ENCODE data around the gene WDR82. TPM values are rescaled to one million over a fixed set of nuclear protein-coding genes. Genes with fewer than 3 reads are reported as not detected.

WDR82 gene
- total RNA-seq, 1 donor, result 58.3 TPM

DNA sequence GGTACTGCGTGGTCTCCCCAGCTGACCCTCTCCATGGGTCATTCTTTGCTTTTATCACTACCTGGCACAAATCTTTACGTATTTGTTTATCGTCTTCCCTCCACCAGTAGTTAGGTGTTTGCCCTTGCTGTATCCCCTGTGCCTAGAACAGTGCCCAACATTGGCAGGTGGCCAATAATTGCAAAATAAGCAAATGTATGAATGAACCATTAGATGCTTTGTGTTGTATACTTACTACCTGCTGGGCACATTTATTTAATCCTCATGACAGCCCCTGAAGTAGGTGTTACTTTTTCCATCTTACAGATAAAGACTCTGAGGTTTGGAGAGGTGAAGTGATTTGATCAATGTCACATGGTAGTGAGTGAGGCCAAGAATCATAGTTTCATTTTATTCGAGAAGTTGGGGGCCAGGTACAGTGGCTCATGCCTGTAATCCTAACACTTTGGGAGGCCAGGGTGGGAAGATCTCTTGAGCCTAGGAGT lies 37.5 kb downstream of the WDR82 start:
- Histone ChIP-seq H3K27ac (ENCODE audit: low read depth, low read length) (peak overlapping the region; percentile 84), H3K27me3 (ENCODE audit: insufficient read depth, low read length) (no peaks in the 10 kb centered on the region), H3K79me2 (ENCODE audit: insufficient read depth, low read length) (peaks cover 28% of the 10 kb centered on the region), H3K4me3 (ENCODE audit: insufficient read depth, low read length) (no peak overlapping the region), H4K20me1 (ENCODE audit: insufficient read depth, low read length) (peaks cover 14% of the 10 kb centered on the region), H3K4me2 (ENCODE audit: insufficient read depth, low read length) (no peak overlapping the region), H3K4me1 (ENCODE audit: insufficient read depth, low read length) (peaks cover 48% of the 10 kb centered on the region), H3K36me3 (ENCODE audit: insufficient read depth, low read length) (no peaks in the 10 kb centered on the region), H2AFZ (ENCODE audit: low read length) (no peak overlapping the region), H3K9me3 (ENCODE audit: low read depth, low read length) (no peaks in the 10 kb centered on the region)
- no peak for TF ChIP-seq CTCF (IDR thresholded peaks at IDR 0.05; ENCODE audit: extremely low read depth, low read depth, low read length)
- no peak for DNase-seq (ENCODE audit: insufficient read length, low spot score, missing footprints)

GRCh38 chr3:52240059-52240885 lies 38.2 kb downstream of the WDR82 start:
- Histone ChIP-seq H3K79me2 (ENCODE audit: insufficient read depth, low read length) (peaks cover 35% of the 10 kb centered on the region), H3K27me3 (ENCODE audit: insufficient read depth, low read length) (no peaks in the 10 kb centered on the region), H3K27ac (ENCODE audit: low read depth, low read length) (peak overlapping the region; percentile 84), H3K4me2 (ENCODE audit: insufficient read depth, low read length) (peak overlapping the region; percentile 99), H2AFZ (ENCODE audit: low read length) (no peak overlapping the region), H3K9me3 (ENCODE audit: low read depth, low read length) (no peaks in the 10 kb centered on the region), H3K4me3 (ENCODE audit: insufficient read depth, low read length) (peak overlapping the region; percentile 94), H4K20me1 (ENCODE audit: insufficient read depth, low read length) (peaks cover 14% of the 10 kb centered on the region), H3K36me3 (ENCODE audit: insufficient read depth, low read length) (peaks cover 4% of the 10 kb centered on the region), H3K4me1 (ENCODE audit: insufficient read depth, low read length) (peaks cover 47% of the 10 kb centered on the region)
- no peak for TF ChIP-seq CTCF (IDR thresholded peaks at IDR 0.05; ENCODE audit: extremely low read depth, low read depth, low read length)
- peak; percentile 98 for DNase-seq (ENCODE audit: insufficient read length, low spot score, missing footprints)

DNA sequence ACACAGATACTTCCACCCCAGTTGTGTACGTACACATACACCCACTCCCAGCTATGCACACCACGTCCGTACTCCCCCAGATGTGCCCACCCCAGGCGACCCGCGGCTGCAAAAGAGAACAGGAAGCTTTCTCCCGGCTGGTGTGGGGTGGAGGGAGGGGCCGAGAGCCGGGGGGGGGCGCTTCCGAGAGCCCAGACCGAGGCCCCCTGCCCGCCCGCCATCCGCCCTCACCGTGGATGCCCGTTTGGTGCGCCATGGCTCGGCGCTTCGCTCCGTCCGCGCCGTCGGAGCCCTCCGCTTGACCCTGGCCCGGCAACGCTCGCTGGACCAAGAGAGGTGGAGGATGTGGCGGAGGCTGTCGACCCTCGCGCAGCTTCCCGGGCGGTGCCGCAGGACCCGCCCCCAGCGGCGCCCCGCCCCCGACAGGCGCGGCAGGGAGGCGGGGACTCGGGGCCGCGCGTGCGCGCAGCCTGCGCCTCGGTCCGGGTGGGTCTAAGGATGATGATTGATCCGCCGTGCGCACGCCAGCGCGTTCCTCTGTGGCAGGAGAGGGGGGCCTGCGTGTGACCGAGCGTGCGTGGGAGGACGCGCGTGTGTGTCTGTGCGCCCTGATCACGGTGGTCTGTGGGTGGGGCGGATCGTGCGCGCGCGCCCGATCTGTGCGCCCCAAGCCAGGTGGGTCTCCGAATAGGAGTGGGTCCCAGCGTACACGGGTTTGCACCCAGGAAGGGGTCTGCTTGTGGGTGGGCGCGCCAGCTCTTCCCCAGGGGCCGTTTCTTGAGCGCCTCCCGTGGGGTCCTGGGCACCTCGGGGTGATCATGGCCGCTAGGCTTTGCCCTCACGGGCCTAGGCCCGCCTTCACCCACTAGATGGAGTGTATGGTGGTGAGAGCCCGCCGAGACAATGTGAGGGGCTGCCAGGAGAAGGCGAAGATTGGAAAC lies 39.4 kb downstream of the WDR82 start, which contains the start of gene TWF2:
Gene TWF2, minus strand, starts transcription at position 398 of the 941 bp plus-strand sequence. Its CDS starts 142 bp downstream, at position 256.
- peak; percentile 36 for TF ChIP-seq CTCF (IDR thresholded peaks at IDR 0.05; ENCODE audit: extremely low read depth, low read depth, low read length)
- H3K36me3 ChIP-seq (ENCODE audit: insufficient read depth, low read length), result peaks cover 8% of the 10 kb centered on the region
- H3K9me3 ChIP-seq (ENCODE audit: low read depth, low read length), result no peaks in the 10 kb centered on the region
- H3K27me3 ChIP-seq (ENCODE audit: insufficient read depth, low read length), result no peaks in the 10 kb centered on the region
- H3K4me3 ChIP-seq (ENCODE audit: insufficient read depth, low read length), result peak within 1 kb of the TSS; percentile 94
- peak within 1 kb of the TSS; percentile 90 for H2AFZ ChIP-seq (ENCODE audit: low read length)
- H3K27ac ChIP-seq (ENCODE audit: low read depth, low read length), result peak within 1 kb of the TSS; percentile 90
- DNase-seq (ENCODE audit: insufficient read length, low spot score, missing footprints), result peak; percentile 100
- peaks cover 42% of the 10 kb centered on the region for H3K4me1 ChIP-seq (ENCODE audit: insufficient read depth, low read length)
- peaks cover 22% of the 10 kb centered on the region for H4K20me1 ChIP-seq (ENCODE audit: insufficient read depth, low read length)
- H3K4me2 ChIP-seq (ENCODE audit: insufficient read depth, low read length), result peak within 1 kb of the TSS; percentile 99
- H3K79me2 ChIP-seq (ENCODE audit: insufficient read depth, low read length), result peaks cover 47% of the 10 kb centered on the region
